Gastrocnemius medialis (tissue), 4 donors: ENCODE data around the gene ANKRD34A.

Experiments used
- POLR2A ChIP-seq, 2 donors: fragments of 450-650 bp; IDR thresholded peaks; one replicate each; pipeline ENCODE4 v1.6.1; 2017; ENCODE audit warnings: antibody characterized with exemption in 2 of 2, mild to moderate bottlenecking in 2 of 2, moderate library complexity in 2 of 2
- TF ChIP-seq, protein P1 (sequence below), 5 experiments: fragments of 450-650 bp in 3 of 5; fragments of 200-600 bp in 2 of 5; sonication (generic) in 2 of 5; IDR thresholded peaks in 4 of 5; conservative IDR thresholded peaks in 1 of 5; 1 replicate in 4 of 5; 2 replicates in 1 of 5; pipeline ENCODE4 v1.5.1; 2016 to 2019; ENCODE audit warnings: antibody characterized with exemption in 5 of 5, mild to moderate bottlenecking in 3 of 5, moderate library complexity in 3 of 5

GRCh38 chr1:145917595-145917994, 46.8 kb downstream of the ANKRD34A start:
- TF ChIP-seq, protein P1, sequence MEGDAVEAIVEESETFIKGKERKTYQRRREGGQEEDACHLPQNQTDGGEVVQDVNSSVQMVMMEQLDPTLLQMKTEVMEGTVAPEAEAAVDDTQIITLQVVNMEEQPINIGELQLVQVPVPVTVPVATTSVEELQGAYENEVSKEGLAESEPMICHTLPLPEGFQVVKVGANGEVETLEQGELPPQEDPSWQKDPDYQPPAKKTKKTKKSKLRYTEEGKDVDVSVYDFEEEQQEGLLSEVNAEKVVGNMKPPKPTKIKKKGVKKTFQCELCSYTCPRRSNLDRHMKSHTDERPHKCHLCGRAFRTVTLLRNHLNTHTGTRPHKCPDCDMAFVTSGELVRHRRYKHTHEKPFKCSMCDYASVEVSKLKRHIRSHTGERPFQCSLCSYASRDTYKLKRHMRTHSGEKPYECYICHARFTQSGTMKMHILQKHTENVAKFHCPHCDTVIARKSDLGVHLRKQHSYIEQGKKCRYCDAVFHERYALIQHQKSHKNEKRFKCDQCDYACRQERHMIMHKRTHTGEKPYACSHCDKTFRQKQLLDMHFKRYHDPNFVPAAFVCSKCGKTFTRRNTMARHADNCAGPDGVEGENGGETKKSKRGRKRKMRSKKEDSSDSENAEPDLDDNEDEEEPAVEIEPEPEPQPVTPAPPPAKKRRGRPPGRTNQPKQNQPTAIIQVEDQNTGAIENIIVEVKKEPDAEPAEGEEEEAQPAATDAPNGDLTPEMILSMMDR (IDR thresholded peaks at IDR 0.05 in 4 of 5, conservative IDR thresholded peaks at IDR 0.05 in 1 of 5), result no peak
- TF ChIP-seq POLR2A (IDR thresholded peaks at IDR 0.05), result no peak
